ENCODE measurements around the gene LAPTM5.
A peak's percentile ranks its signal among the peaks of the same experiment; 100 is the strongest.

The LAPTM5 gene

GRCh38 chr1:30712583-30712982 lies 45.0 kb downstream of the LAPTM5 start:
- no peak for DNase-seq

GRCh38 chr1:30710407-30710806 lies 47.2 kb downstream of the LAPTM5 start:
- DNase-seq: no peak

- no peak for DNase-seq
Measured at GRCh38 chr1:30708361-30708728, 49.2 kb downstream of the LAPTM5 start.

GRCh38 chr1:30707412-30708360 lies 49.9 kb downstream of the LAPTM5 start:
- DNase-seq: peak; percentile 23

GRCh38 chr1:30706528-30706927 lies 51.0 kb downstream of the LAPTM5 start:
- no peak for DNase-seq

- DNase-seq: no peak
Measured at GRCh38 chr1:30705698-30706097, 51.9 kb downstream of the LAPTM5 start.

- no peak for DNase-seq
Measured at GRCh38 chr1:30704765-30705509, 52.6 kb downstream of the LAPTM5 start.

- DNase-seq: no peak
Measured at GRCh38 chr1:30704271-30704670, 53.3 kb downstream of the LAPTM5 start.

- no peak for DNase-seq
Measured at GRCh38 chr1:30702823-30703222, 54.8 kb downstream of the LAPTM5 start.

GRCh38 chr1:30701258-30701633 lies 56.3 kb downstream of the LAPTM5 start:
- no peak for DNase-seq

- DNase-seq: no peak
Measured at GRCh38 chr1:30700528-30701257, 56.9 kb downstream of the LAPTM5 start.

- DNase-seq: no peak
Measured at GRCh38 chr1:30699762-30700161, 57.8 kb downstream of the LAPTM5 start.

GRCh38 chr1:30698401-30698981 lies 59.1 kb downstream of the LAPTM5 start:
- no peak for DNase-seq

GRCh38 chr1:30697571-30698376 lies 59.8 kb downstream of the LAPTM5 start:
- DNase-seq: no peak

- DNase-seq: no peak
Measured at GRCh38 chr1:30696831-30697230, 60.7 kb downstream of the LAPTM5 start.

GRCh38 chr1:30695439-30695841 lies 62.1 kb downstream of the LAPTM5 start:
- no peak for DNase-seq

GRCh38 chr1:30694280-30695175 lies 63.0 kb downstream of the LAPTM5 start:
- DNase-seq: no peak

GRCh38 chr1:30693822-30694221 lies 63.8 kb downstream of the LAPTM5 start:
- no peak for DNase-seq

- no peak for DNase-seq
Measured at GRCh38 chr1:30693366-30693765, 64.2 kb downstream of the LAPTM5 start.

GRCh38 chr1:30692948-30693301 lies 64.6 kb downstream of the LAPTM5 start:
- no peak for DNase-seq
